Mesothelial cell of epicardium (in vitro differentiated cells): ENCODE results near the gene TRAPPC2B. TPM values are rescaled to one million over a fixed set of nuclear protein-coding genes. Genes with fewer than 3 reads are reported as not detected.
A peak's percentile ranks its signal among the peaks of the same experiment; 100 is the strongest.

ENCODE experiments used
- DNase-seq, 2 experiments: peaks; one replicate each; pipeline ENCODE4 v3.0.0; 2021; ENCODE audit warnings: low spot score in 2 of 2; ENCODE audit not compliant: unreplicated experiment in 2 of 2
- H3K27ac Mint-ChIP-seq: 2 replicates; pipeline ENCODE4 v1.8.0; 2021; ENCODE audit warnings: mixed read lengths
- H3K27me3 Mint-ChIP-seq: 2 replicates; pipeline ENCODE4 v1.8.0; 2021; ENCODE audit warnings: low read depth, mixed read lengths
- H3K36me3 Mint-ChIP-seq: 2 replicates; pipeline ENCODE4 v1.8.0; 2021; ENCODE audit warnings: mixed read lengths
- H3K4me1 Mint-ChIP-seq: 2 replicates; pipeline ENCODE4 v1.8.0; 2021; ENCODE audit warnings: mixed read lengths
- H3K4me3 Mint-ChIP-seq: 2 replicates; pipeline ENCODE4 v1.8.0; 2021; ENCODE audit warnings: mild to moderate bottlenecking, moderate library complexity, mixed read lengths
- H3K9me3 Mint-ChIP-seq: 2 replicates; pipeline ENCODE4 v1.8.0; 2021; ENCODE audit warnings: mixed read lengths
- CTCF ChIP-seq: fragments of 200-600 bp; sonication (generic); IDR thresholded peaks from one replicate; pipeline ENCODE4 v1.5.0; 2021; ENCODE audit warnings: antibody characterized with exemption; ENCODE audit not compliant: unreplicated experiment
- total RNA-seq: library from RNA; stranded (reverse); gene quantifications from 3 replicates; pipeline ENCODE4 v1.2.1, GENCODE V29; 2021

Gene TRAPPC2B
- total RNA-seq, 1 donor from 2014 or later = 10.3 TPM

DNA sequence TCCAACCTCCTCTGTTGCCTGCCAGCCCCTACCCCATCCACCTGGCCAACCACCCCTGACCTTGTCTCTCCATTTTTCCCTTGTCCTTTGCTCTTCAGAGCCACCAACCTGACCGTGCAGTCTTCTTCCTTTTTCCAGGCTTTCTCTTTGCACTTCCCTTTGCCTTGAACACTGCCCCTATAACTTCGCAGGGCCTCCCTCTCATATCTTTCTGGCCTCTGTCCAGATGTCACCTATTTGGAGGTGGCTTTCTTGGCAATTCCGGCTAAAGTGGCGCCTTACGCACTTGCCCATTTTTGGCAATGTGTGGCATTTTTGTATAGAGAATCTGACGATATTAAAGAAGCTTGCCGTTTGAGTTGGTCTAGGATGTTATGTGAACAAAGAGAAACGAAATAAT is 42.2 kb upstream of the TRAPPC2B start:
- Mint-ChIP-seq H3K27me3 (peaks cover 15% of the 10 kb centered on the region), H3K36me3 (peaks cover 15% of the 10 kb centered on the region), H3K27ac (peak overlapping the region; percentile 99), H3K9me3 (no peaks in the 10 kb centered on the region), H3K4me3 (peak overlapping the region; percentile 93), H3K4me1 (peaks cover 27% of the 10 kb centered on the region)
- DNase-seq = no peak
- no peak for TF ChIP-seq CTCF

GRCh38 chr19:57321751-57322150 is 41.6 kb upstream of the TRAPPC2B start:
- peaks cover 18% of the 10 kb centered on the region for H3K36me3 Mint-ChIP-seq
- peaks cover 27% of the 10 kb centered on the region for H3K4me1 Mint-ChIP-seq
- peaks cover 10% of the 10 kb centered on the region for H3K27me3 Mint-ChIP-seq
- peak overlapping the region; percentile 93 for H3K4me3 Mint-ChIP-seq
- TF ChIP-seq CTCF = no peak
- H3K27ac Mint-ChIP-seq = peak overlapping the region; percentile 99
- H3K9me3 Mint-ChIP-seq = no peaks in the 10 kb centered on the region
- no peak for DNase-seq

DNA sequence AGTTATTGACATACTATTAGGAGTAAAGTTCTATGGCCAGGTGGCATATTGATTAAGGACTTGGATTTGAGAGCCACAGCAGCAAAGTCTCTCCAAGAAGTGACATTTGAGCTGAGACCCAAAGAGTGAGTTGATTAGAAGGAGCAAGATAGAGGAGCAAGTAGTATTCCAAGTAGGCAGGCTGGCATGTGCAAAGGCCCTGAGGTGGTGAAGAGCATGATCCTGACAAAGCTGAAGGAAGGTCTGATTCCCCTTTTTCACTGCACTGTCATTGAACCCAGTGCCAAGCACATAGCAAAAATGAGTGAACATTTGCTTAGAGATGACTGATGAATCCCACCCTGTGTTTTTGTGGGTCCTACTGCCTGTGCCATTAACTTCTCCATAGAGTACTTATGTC is 38.4 kb upstream of the TRAPPC2B start:
- Mint-ChIP-seq H3K4me1 (peaks cover 23% of the 10 kb centered on the region), H3K9me3 (peaks cover 16% of the 10 kb centered on the region), H3K4me3 (no peak overlapping the region), H3K27me3 (no peaks in the 10 kb centered on the region), H3K27ac (no peak overlapping the region), H3K36me3 (peaks cover 46% of the 10 kb centered on the region)
- no peak for DNase-seq
- no peak for TF ChIP-seq CTCF

- no peak overlapping the region for H3K27ac Mint-ChIP-seq
- TF ChIP-seq CTCF = no peak
- H3K27me3 Mint-ChIP-seq = no peaks in the 10 kb centered on the region
- no peaks in the 10 kb centered on the region for H3K4me1 Mint-ChIP-seq
- H3K4me3 Mint-ChIP-seq = no peak overlapping the region
- DNase-seq = no peak
- H3K9me3 Mint-ChIP-seq = peaks cover 16% of the 10 kb centered on the region
- peaks cover 54% of the 10 kb centered on the region for H3K36me3 Mint-ChIP-seq
These were observed 35.4 kb upstream of the TRAPPC2B start for GRCh38 chr19:57327993-57328392.

DNA sequence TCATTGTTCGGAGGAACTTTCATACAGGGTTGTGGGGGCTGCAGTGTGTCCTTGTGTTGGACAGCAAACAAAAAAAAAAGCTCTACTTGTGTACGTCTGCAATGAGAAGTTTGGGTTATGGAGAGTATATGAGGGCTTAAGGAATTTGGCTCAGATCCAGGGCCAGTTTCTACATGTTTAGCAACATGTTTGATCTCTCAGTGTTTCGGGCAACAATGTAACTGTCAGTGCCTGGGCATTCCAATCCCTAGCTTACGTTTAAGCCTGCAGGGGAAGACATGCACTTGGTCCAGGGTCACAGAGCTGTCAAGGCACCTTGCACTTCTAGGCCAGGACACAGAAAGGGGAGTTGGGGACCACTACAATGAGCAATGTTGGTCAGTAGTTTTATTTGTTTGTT is 29.2 kb upstream of the TRAPPC2B start:
- no peak for TF ChIP-seq CTCF
- H3K27me3 Mint-ChIP-seq = no peaks in the 10 kb centered on the region
- H3K4me1 Mint-ChIP-seq = peaks cover 12% of the 10 kb centered on the region
- DNase-seq = no peak
- peak overlapping the region; percentile 27 for H3K4me3 Mint-ChIP-seq
- H3K27ac Mint-ChIP-seq = peak overlapping the region; percentile 96
- H3K36me3 Mint-ChIP-seq = peaks cover 17% of the 10 kb centered on the region
- H3K9me3 Mint-ChIP-seq = peaks cover under 1% of the 10 kb centered on the region

- Mint-ChIP-seq H3K9me3 (no peaks in the 10 kb centered on the region), H3K4me1 (peaks cover 10% of the 10 kb centered on the region), H3K27ac (no peak overlapping the region), H3K36me3 (peaks cover 1% of the 10 kb centered on the region), H3K4me3 (no peak overlapping the region), H3K27me3 (peaks cover 8% of the 10 kb centered on the region)
- TF ChIP-seq CTCF = no peak
- no peak for DNase-seq
These were observed 24.5 kb upstream of the TRAPPC2B start for GRCh38 chr19:57338877-57339276.
